NT2/D1 (cell line): ENCODE data around the gene LYVE1.

Experiments
- SUZ12 ChIP-seq: IDR thresholded peaks from 2 replicates; pipeline ENCODE4 v1.6.1; 2011; ENCODE audit not compliant: insufficient read length, insufficient read depth; ENCODE audit errors: extremely low read depth
- YY1 ChIP-seq: IDR thresholded peaks from 2 replicates; pipeline ENCODE4 v1.6.1; 2011; ENCODE audit not compliant: insufficient read length, insufficient read depth

- no peak for TF ChIP-seq YY1
- TF ChIP-seq SUZ12: no peak
Measured at GRCh38 chr11:10561947-10562346, 6.5 kb downstream of the LYVE1 start.
